Glutamatergic neuron (in vitro differentiated cells): ENCODE data around the gene NIM1K. TPM values are rescaled to one million over a fixed set of nuclear protein-coding genes. Genes with fewer than 3 reads are reported as not detected.
"Not testable (repeated sequence)": the region's sequence is repeated elsewhere in the genome, so short reads cannot be mapped to it uniquely, and the experiment has no call there.

Experiments
- DNase-seq: peaks from one replicate; pipeline ENCODE4 v3.0.0; 2022
- H3K27ac Mint-ChIP-seq: one replicate; pipeline ENCODE4 v1.8.0; 2020; ENCODE audit warnings: mild to moderate bottlenecking, mixed read lengths, inconsistent platforms; ENCODE audit not compliant: unreplicated experiment
- H3K27me3 Mint-ChIP-seq: one replicate; pipeline ENCODE4 v1.8.0; 2020; ENCODE audit warnings: mild to moderate bottlenecking, moderate library complexity, mixed read lengths, inconsistent platforms; ENCODE audit not compliant: unreplicated experiment
- H3K36me3 Mint-ChIP-seq: one replicate; pipeline ENCODE4 v1.8.0; 2020; ENCODE audit warnings: mild to moderate bottlenecking, mixed read lengths, inconsistent platforms; ENCODE audit not compliant: unreplicated experiment
- H3K4me1 Mint-ChIP-seq: one replicate; pipeline ENCODE4 v1.8.0; 2020; ENCODE audit warnings: mild to moderate bottlenecking, low read depth, mixed read lengths, inconsistent platforms; ENCODE audit not compliant: unreplicated experiment
- H3K4me3 Mint-ChIP-seq: one replicate; pipeline ENCODE4 v1.8.0; 2020; ENCODE audit warnings: mild to moderate bottlenecking, mixed read lengths, inconsistent platforms; ENCODE audit not compliant: unreplicated experiment
- H3K9me3 Mint-ChIP-seq: one replicate; pipeline ENCODE4 v1.8.0; 2020; ENCODE audit warnings: mild to moderate bottlenecking, moderate library complexity, mixed read lengths, inconsistent platforms; ENCODE audit not compliant: unreplicated experiment
- total RNA-seq: library from RNA; stranded (reverse); fragmentation: NEBNext Ultra II Directional; extraction: Animal tissue kit (Norgen Biotek cat#: 25700); gene quantifications from one replicate; pipeline ENCODE4 v1.2.1, GENCODE V29; 2021; ENCODE audit not compliant: unreplicated experiment
- TF ChIP-seq, protein P1 (sequence below): fragments of 200-600 bp; sonication (generic); IDR thresholded peaks from one replicate; pipeline ENCODE4 v1.5.0; 2021; ENCODE audit not compliant: partially characterized antibody, unreplicated experiment

The NIM1K gene
- total RNA-seq, 1 donor from 2014 or later = 10.5 TPM

GRCh38 chr5:43302481-43302880 is 110.5 kb downstream of the NIM1K start:
- TF ChIP-seq, protein P1, sequence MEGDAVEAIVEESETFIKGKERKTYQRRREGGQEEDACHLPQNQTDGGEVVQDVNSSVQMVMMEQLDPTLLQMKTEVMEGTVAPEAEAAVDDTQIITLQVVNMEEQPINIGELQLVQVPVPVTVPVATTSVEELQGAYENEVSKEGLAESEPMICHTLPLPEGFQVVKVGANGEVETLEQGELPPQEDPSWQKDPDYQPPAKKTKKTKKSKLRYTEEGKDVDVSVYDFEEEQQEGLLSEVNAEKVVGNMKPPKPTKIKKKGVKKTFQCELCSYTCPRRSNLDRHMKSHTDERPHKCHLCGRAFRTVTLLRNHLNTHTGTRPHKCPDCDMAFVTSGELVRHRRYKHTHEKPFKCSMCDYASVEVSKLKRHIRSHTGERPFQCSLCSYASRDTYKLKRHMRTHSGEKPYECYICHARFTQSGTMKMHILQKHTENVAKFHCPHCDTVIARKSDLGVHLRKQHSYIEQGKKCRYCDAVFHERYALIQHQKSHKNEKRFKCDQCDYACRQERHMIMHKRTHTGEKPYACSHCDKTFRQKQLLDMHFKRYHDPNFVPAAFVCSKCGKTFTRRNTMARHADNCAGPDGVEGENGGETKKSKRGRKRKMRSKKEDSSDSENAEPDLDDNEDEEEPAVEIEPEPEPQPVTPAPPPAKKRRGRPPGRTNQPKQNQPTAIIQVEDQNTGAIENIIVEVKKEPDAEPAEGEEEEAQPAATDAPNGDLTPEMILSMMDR = no peak
- H3K27me3 Mint-ChIP-seq = no peaks in the 10 kb centered on the region
- H3K27ac Mint-ChIP-seq = peak overlapping the region; percentile 25
- H3K4me1 Mint-ChIP-seq = peaks cover 21% of the 10 kb centered on the region
- no peaks in the 10 kb centered on the region for H3K36me3 Mint-ChIP-seq
- DNase-seq = no peak
- peaks cover 3% of the 10 kb centered on the region for H3K9me3 Mint-ChIP-seq
- peak overlapping the region; percentile 55 for H3K4me3 Mint-ChIP-seq

- H3K27me3 Mint-ChIP-seq = no peaks in the 10 kb centered on the region
- H3K4me1 Mint-ChIP-seq = peaks cover 26% of the 10 kb centered on the region
- H3K9me3 Mint-ChIP-seq = peaks cover 3% of the 10 kb centered on the region
- peak overlapping the region; percentile 36 for H3K4me3 Mint-ChIP-seq
- no peaks in the 10 kb centered on the region for H3K36me3 Mint-ChIP-seq
- no peak for DNase-seq
- TF ChIP-seq, protein P1 = no peak
- no peak overlapping the region for H3K27ac Mint-ChIP-seq
These were observed 111.2 kb downstream of the NIM1K start for GRCh38 chr5:43303242-43303641.

GRCh38 chr5:43304525-43304924 is 112.5 kb downstream of the NIM1K start:
- H3K4me3 Mint-ChIP-seq = no peak overlapping the region
- TF ChIP-seq, protein P1 = no peak
- DNase-seq = no peak
- H3K9me3 Mint-ChIP-seq = peaks cover 3% of the 10 kb centered on the region
- H3K36me3 Mint-ChIP-seq = no peaks in the 10 kb centered on the region
- H3K4me1 Mint-ChIP-seq = peaks cover 37% of the 10 kb centered on the region
- H3K27me3 Mint-ChIP-seq = no peaks in the 10 kb centered on the region
- H3K27ac Mint-ChIP-seq = no peak overlapping the region

DNA sequence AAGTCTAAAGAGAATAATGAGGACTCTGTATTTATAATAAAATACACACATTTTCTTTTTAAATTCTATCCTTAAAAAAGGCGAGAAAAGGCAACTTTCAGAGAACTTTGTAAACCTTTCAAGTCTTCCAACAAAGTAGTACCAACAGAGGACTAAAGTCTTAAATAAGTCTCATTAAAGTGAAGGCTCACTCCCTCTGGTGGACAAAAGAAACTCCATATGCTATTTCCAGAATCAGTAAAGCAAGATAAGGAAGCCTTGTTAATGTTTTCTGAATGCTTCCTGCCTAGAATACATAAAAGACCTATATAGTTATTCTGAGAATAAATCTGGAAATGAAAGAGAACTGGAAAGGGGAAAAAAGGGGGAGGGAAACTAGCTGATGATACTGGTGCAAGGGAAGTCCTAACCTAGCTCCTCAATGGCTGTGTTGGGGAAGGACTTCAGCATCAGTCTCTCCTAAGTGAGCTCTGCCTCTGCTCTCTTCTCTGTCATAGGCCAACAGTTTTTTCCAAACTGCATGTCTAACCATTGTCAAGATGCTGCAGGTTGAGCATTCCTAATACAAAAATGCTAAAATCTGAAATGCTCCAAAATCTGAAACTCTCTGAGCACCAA is 114.0 kb downstream of the NIM1K start:
- Mint-ChIP-seq H3K4me3 (peak overlapping the region; percentile 81), H3K4me1 (peaks cover 44% of the 10 kb centered on the region), H3K36me3 (no peaks in the 10 kb centered on the region), H3K9me3 (peaks cover 3% of the 10 kb centered on the region), H3K27ac (peak overlapping the region; percentile 6), H3K27me3 (no peaks in the 10 kb centered on the region)
- no peak for DNase-seq
- TF ChIP-seq, protein P1 = peak; percentile 70

- not testable (repeated sequence) for H3K36me3 Mint-ChIP-seq, H3K9me3 Mint-ChIP-seq, H3K27me3 Mint-ChIP-seq, H3K27ac Mint-ChIP-seq, DNase-seq
- Mint-ChIP-seq H3K4me1 (peaks cover 43% of the 10 kb centered on the region), H3K4me3 (peak overlapping the region; percentile 81)
These were observed 114.9 kb downstream of the NIM1K start for GRCh38 chr5:43306954-43307353.
